Adrenal gland (tissue), 5 donors: ENCODE measurements around the gene DRAP1.

Experiments used
- POLR2A ChIP-seq, 2 donors: fragments of 450-650 bp; IDR thresholded peaks; one replicate each; pipeline ENCODE4 v1.6.1; 2017; ENCODE audit warnings: antibody characterized with exemption in 2 of 2, mild to moderate bottlenecking in 2 of 2, moderate library complexity in 1 of 2
- TF ChIP-seq, protein P1 (sequence below), 6 experiments: fragments of 450-650 bp in 4 of 6; fragments of 200-600 bp in 2 of 6; sonication (generic) in 1 of 6; IDR thresholded peaks; 1 replicate in 5 of 6; 2 replicates in 1 of 6; pipeline versions ENCODE4 v1.5.1 to v1.8.0; 2016 to 2021; ENCODE audit warnings: antibody characterized with exemption in 6 of 6, mild to moderate bottlenecking in 2 of 6, moderate library complexity in 1 of 6
- donor health status: DM: no; HTN: no; CAD: no.

DNA sequence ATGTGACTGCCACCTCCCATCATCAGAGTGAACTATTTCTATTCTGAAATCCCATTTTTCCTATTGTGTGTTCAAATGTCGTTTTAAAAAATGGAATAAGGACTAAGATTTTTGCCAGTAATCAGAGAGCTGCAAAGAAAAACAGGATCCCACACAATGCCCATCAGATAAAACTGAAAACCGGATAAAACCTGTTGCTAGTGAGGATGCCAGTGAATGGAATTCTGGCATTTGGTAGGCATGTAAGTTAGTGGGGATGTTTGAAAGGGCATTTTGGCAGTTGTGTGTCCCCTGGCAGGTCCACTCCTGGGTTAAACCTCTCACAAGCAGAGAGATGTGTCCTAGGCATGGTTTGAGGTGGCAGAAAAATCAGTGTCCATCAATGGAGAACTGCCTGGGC, 6.2 kb downstream of the DRAP1 start:
- TF ChIP-seq POLR2A (IDR thresholded peaks at IDR 0.05): no peak
- TF ChIP-seq, protein P1, sequence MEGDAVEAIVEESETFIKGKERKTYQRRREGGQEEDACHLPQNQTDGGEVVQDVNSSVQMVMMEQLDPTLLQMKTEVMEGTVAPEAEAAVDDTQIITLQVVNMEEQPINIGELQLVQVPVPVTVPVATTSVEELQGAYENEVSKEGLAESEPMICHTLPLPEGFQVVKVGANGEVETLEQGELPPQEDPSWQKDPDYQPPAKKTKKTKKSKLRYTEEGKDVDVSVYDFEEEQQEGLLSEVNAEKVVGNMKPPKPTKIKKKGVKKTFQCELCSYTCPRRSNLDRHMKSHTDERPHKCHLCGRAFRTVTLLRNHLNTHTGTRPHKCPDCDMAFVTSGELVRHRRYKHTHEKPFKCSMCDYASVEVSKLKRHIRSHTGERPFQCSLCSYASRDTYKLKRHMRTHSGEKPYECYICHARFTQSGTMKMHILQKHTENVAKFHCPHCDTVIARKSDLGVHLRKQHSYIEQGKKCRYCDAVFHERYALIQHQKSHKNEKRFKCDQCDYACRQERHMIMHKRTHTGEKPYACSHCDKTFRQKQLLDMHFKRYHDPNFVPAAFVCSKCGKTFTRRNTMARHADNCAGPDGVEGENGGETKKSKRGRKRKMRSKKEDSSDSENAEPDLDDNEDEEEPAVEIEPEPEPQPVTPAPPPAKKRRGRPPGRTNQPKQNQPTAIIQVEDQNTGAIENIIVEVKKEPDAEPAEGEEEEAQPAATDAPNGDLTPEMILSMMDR (IDR thresholded peaks at IDR 0.05): no peak
